Keratinocyte (primary cell): ENCODE measurements around the gene WWC2. TPM values are rescaled to one million over a fixed set of nuclear protein-coding genes. Genes with fewer than 3 reads are reported as not detected.

Experiments
- DNase-seq: peaks from one replicate; pipeline ENCODE4 v3.0.0-alpha.2; 2011; ENCODE audit warnings: low read depth, missing footprints, low spot score
- FAIRE-seq: peaks from 2 replicates; lab custom pipeline; 2011; peaks lifted over from hg19 to GRCh38; lab: Jason Lieb, UNC
- H2AFZ ChIP-seq: 2 replicates; pipeline ENCODE4 v1.6.0; 2012; ENCODE audit warnings: low read length, control low read depth, inconsistent platforms; ENCODE audit not compliant: control insufficient read depth
- H3K27ac ChIP-seq: 2 replicates; pipeline ENCODE4 v1.5.1; 2011; ENCODE audit warnings: low read length; ENCODE audit not compliant: control insufficient read depth, insufficient read depth
- H3K27me3 ChIP-seq: 3 replicates; pipeline ENCODE4 v1.6.0; 2011; ENCODE audit warnings: low read length; ENCODE audit not compliant: control insufficient read depth, insufficient read depth; ENCODE audit errors: extremely low read depth
- H3K36me3 ChIP-seq, 2 experiments: 2 replicates in 1 of 2; 3 replicates in 1 of 2; pipeline ENCODE4 v1.5.1; 2011; ENCODE audit warnings: low read length in 2 of 2, mild to moderate bottlenecking in 1 of 2; ENCODE audit not compliant: control insufficient read depth in 2 of 2, insufficient read depth in 2 of 2; ENCODE audit errors: extremely low read depth in 1 of 2
- H3K4me1 ChIP-seq: 3 replicates; pipeline ENCODE4 v1.5.1; 2011; ENCODE audit warnings: low read length; ENCODE audit not compliant: control insufficient read depth, insufficient read depth; ENCODE audit errors: extremely low read depth
- H3K4me2 ChIP-seq: 3 replicates; pipeline ENCODE4 v1.6.0; 2011; ENCODE audit warnings: low read depth, low read length; ENCODE audit not compliant: control insufficient read depth, insufficient read depth; ENCODE audit errors: extremely low read depth
- H3K4me3 ChIP-seq, 3 experiments: fragments of 200-600 bp in 1 of 3; sonication (generic) in 1 of 3; 2 replicates in 2 of 3; 3 replicates in 1 of 3; pipeline ENCODE4 v1.5.1; 2011 to 2016; ENCODE audit warnings: low read length in 3 of 3, mild to moderate bottlenecking in 3 of 3, control low read depth in 2 of 3, inconsistent platforms in 1 of 3, low read depth in 1 of 3, mixed read lengths in 1 of 3, mixed run types in 1 of 3, moderate library complexity in 1 of 3; ENCODE audit not compliant: control insufficient read depth in 2 of 3, insufficient read depth in 2 of 3; ENCODE audit errors: extremely low read depth in 1 of 3
- H3K79me2 ChIP-seq: 2 replicates; pipeline ENCODE4 v1.6.0; 2012; ENCODE audit warnings: low read length; ENCODE audit not compliant: control insufficient read depth, insufficient read depth
- H3K9ac ChIP-seq: 3 replicates; pipeline ENCODE4 v1.6.0; 2011; ENCODE audit warnings: low read length; ENCODE audit not compliant: control insufficient read depth, insufficient read depth; ENCODE audit errors: extremely low read depth
- H3K9me1 ChIP-seq: 3 replicates; pipeline ENCODE4 v1.6.0; 2011; ENCODE audit warnings: low read length; ENCODE audit not compliant: control insufficient read depth, insufficient read depth; ENCODE audit errors: extremely low read depth
- H3K9me3 ChIP-seq: 2 replicates; pipeline ENCODE4 v1.5.1; 2012; ENCODE audit warnings: low read depth, low read length; ENCODE audit not compliant: control insufficient read depth
- H4K20me1 ChIP-seq: 3 replicates; pipeline ENCODE4 v1.6.0; 2011; ENCODE audit warnings: low read length; ENCODE audit not compliant: control insufficient read depth, insufficient read depth; ENCODE audit errors: extremely low read depth
- CTCF ChIP-seq, 3 experiments: IDR thresholded peaks in 1 of 3; conservative IDR thresholded peaks in 1 of 3; optimal IDR thresholded peaks in 1 of 3; 2 replicates in 2 of 3; 3 replicates in 1 of 3; pipeline versions ENCODE3 to v1.5.1; 2011; ENCODE audit warnings: low read length in 3 of 3, mild to moderate bottlenecking in 3 of 3, moderate library complexity in 2 of 3, control low read depth in 1 of 3, inconsistent platforms in 1 of 3; ENCODE audit not compliant: insufficient read depth in 2 of 3; ENCODE audit errors: extremely low read depth in 1 of 3
- EZH2 ChIP-seq: IDR thresholded peaks from one replicate; pipeline ENCODE4 v1.6.1; 2012; ENCODE audit warnings: inconsistent platforms, mild to moderate bottlenecking, low read length, moderate library complexity
- dilution Hi-C: fragments of 300-500 bp; cut with MboI; formaldehyde crosslinking; loops from one replicate; pipeline ENCODE4 v1.7.0; 2020; ENCODE audit warnings: low sequenced_read_pairs; ENCODE audit not compliant: extremely low pct_ligation_motif_present
- polyA plus RNA-seq, 5 experiments: library from polyadenylated mRNA; depleted of rRNA in 3 of 5; stranded (reverse) in 3 of 5; stranded (forward) in 1 of 5; unstranded in 1 of 5; fragments of >200 nt; gene quantifications; 1 replicate in 1 of 5; 2 replicates in 3 of 5; 3 replicates in 1 of 5; pipeline versions ENCODE4 v1.2.1 to v1.2.3, GENCODE V29; 2011 to 2012; ENCODE audit warnings: missing spikeins in 2 of 5, low read depth in 1 of 5, low replicate concordance in 1 of 5

WWC2 gene
- polyA plus RNA-seq, 1 donor (not counting 4 experiments of a cell fraction or from before 2014, with no cell fraction given): 15.4 TPM

DNA sequence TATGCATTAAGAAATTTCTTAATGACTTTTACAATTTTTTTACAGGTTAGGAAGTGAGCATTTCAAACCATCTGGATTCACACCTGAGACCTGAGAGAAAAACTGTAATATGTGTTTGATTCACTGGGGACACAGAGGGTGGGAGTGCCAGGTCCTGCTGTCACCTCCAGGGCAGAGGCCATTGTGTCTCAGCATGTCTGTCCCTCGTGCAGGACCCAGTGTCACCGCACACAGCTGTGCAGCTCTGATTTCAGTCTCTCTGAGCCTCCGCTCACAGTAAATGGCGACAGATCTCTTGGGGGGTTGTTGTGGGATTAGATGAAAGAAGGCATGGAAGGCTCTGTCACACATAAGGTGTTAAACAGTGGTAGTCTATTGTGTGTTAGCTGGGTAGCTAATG lies 246.2 kb downstream of the WWC2 start:
- H3K9me1 ChIP-seq: no peaks in the 10 kb centered on the region
- no peak overlapping the region for H3K9ac ChIP-seq
- no peaks in the 10 kb centered on the region for H3K36me3 ChIP-seq
- no peak overlapping the region for H3K4me3 ChIP-seq
- peaks cover 18% of the 10 kb centered on the region for H3K4me1 ChIP-seq
- no peak overlapping the region for H3K4me2 ChIP-seq
- no peak overlapping the region for H3K27ac ChIP-seq
- DNase-seq: no peak
- no peak overlapping the region for H2AFZ ChIP-seq
- peaks cover 5% of the 10 kb centered on the region for H3K27me3 ChIP-seq
- no peaks in the 10 kb centered on the region for H3K79me2 ChIP-seq
- dilution Hi-C loops: no loop called here
- TF ChIP-seq CTCF (optimal IDR thresholded peaks at IDR 0.05 in 1 of 3, IDR thresholded peaks at IDR 0.05 in 1 of 3, conservative IDR thresholded peaks at IDR 0.05 in 1 of 3; ENCODE audit: extremely low read depth in 1 of 3, insufficient read depth in 2 of 3, low read length in 3 of 3) (no peak), EZH2 (no peak)
- no peaks in the 10 kb centered on the region for H3K9me3 ChIP-seq
- FAIRE-seq: no peak
- H4K20me1 ChIP-seq: no peaks in the 10 kb centered on the region

DNA sequence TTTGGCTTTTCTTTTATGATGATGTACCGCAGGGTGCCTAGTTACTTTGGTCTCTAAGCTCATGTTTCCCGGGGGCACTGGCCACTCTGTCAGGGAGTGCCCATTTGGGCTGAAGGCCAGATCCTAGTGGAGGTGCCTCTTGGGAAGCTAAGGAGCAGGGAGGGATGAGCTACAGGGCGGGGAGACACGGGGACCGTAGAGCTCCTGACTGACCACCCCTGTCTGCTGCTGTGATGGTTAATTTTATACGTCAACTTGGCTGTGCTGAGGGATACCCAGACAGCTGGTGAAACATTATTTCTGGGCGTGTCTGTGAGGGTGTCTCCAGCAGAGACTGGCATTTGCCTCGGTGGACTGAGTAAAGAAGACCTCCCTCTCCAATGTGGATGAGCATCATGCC lies 248.1 kb downstream of the WWC2 start:
- H3K9ac ChIP-seq: no peak overlapping the region
- H3K4me1 ChIP-seq: peaks cover 19% of the 10 kb centered on the region
- no peaks in the 10 kb centered on the region for H3K9me3 ChIP-seq
- no peak for DNase-seq
- no peaks in the 10 kb centered on the region for H4K20me1 ChIP-seq
- no peak overlapping the region for H2AFZ ChIP-seq
- no peak overlapping the region for H3K4me3 ChIP-seq
- no peak overlapping the region for H3K27ac ChIP-seq
- H3K9me1 ChIP-seq: no peaks in the 10 kb centered on the region
- TF ChIP-seq EZH2: no peak
- TF ChIP-seq CTCF (optimal IDR thresholded peaks at IDR 0.05 in 1 of 3, IDR thresholded peaks at IDR 0.05 in 1 of 3, conservative IDR thresholded peaks at IDR 0.05 in 1 of 3; ENCODE audit: extremely low read depth in 1 of 3, insufficient read depth in 2 of 3, low read length in 3 of 3): no peak
- H3K4me2 ChIP-seq: no peak overlapping the region
- H3K27me3 ChIP-seq: peaks cover 3% of the 10 kb centered on the region
- no peaks in the 10 kb centered on the region for H3K36me3 ChIP-seq
- no peak for FAIRE-seq
- dilution Hi-C loops: no loop called here
- H3K79me2 ChIP-seq: no peaks in the 10 kb centered on the region
